ENCODE data around the gene SPATA24.

SPATA24 gene

GRCh38 chr5:139390639-139391569 is 13.0 kb downstream of the SPATA24 start:
- TF ChIP-seq CTCF (IDR thresholded peaks at IDR 0.05; ENCODE audit: low read length), result no peak
- no peak for TF ChIP-seq EZH2 (IDR thresholded peaks at IDR 0.05; ENCODE audit: borderline replicate concordance, low read length)
- no peaks in the 10 kb centered on the region for H4K20me1 ChIP-seq (ENCODE audit: insufficient read depth, low read length)
- H3K4me1 ChIP-seq (ENCODE audit: insufficient read depth, low read length, severe bottlenecking), result peaks cover 86% of the 10 kb centered on the region
- H2AFZ ChIP-seq (ENCODE audit: low read length), result no peak overlapping the region
- peak overlapping the region; percentile 88 for H3K4me2 ChIP-seq (ENCODE audit: low read length)
- peak overlapping the region; percentile 90 for H3K4me3 ChIP-seq (ENCODE audit: low read depth, low read length, poor library complexity, severe bottlenecking)
- H3K27me3 ChIP-seq (ENCODE audit: insufficient read depth, low read length), result no peaks in the 10 kb centered on the region
- H3K27ac ChIP-seq (ENCODE audit: low read depth, low read length, poor library complexity, severe bottlenecking), result peak overlapping the region; percentile 98
- H3K36me3 ChIP-seq (ENCODE audit: insufficient read depth, low read length), result peaks cover 33% of the 10 kb centered on the region
- H3K9ac ChIP-seq (ENCODE audit: low read length), result peak overlapping the region; percentile 97
- no peaks in the 10 kb centered on the region for H3K9me3 ChIP-seq (ENCODE audit: low read length)
- no peaks in the 10 kb centered on the region; the same call in 1 of the 2 replicates for H3K79me2 ChIP-seq (ENCODE audit: insufficient read depth, low read length)
- no peaks in the 10 kb centered on the region for H3K9me2 ChIP-seq (ENCODE audit: low read depth, low read length)
- no peaks in the 10 kb centered on the region for H3F3A ChIP-seq (ENCODE audit: insufficient read depth, low read length)

DNA sequence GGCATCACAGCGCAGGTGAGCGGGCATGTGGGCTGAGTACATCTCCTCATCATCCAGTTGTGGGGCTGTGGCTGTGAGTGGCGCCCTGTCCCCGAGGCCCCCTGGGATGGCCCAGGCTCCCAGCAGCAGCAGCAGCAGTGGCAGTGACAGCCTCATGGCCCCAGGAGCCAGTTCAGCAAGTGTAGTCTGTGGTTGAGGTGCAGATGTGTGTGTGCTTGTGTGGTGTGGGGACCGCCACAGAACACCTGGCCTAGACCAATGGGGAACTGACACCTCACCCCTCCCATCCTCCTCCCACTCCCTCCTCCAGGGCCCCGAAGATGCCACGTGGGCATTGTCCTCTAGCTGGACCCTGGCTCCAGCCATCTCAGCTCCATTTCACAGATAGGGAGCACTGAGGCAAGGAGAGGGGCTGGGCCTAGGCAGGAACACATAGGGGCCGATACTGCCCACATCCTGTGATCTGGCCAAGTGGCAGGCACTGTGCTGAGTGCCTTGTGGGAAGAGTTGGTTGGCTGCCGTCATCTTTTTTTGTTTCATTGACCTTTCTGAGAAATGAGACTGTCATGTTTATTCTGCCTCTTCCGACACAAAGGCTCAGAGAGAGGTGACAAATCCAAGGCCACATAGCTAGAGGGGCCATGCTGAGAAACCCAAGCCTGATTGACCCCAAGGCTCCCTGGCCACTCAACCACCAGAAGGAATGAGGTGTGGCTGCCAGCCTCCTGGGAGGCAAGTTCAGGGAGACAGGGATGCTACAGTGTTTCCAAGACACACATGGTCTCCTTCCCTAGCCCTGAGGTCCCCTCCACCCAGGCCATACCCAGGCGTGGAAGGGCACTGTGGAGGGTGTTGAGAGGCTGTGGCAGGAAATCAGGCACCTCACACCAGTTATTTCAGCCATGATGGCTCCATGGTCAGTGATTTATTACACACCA is 13.9 kb downstream of the SPATA24 start, which contains the start of gene MZB1:
Gene MZB1, minus strand, starts transcription at position 213 of the 938 bp plus-strand sequence. Its CDS starts 57 bp downstream, at position 156.
- no peak for TF ChIP-seq CTCF (IDR thresholded peaks at IDR 0.05; ENCODE audit: low read length)
- no peak for TF ChIP-seq EZH2 (IDR thresholded peaks at IDR 0.05; ENCODE audit: borderline replicate concordance, low read length)
- H3K4me3 ChIP-seq (ENCODE audit: low read depth, low read length, poor library complexity, severe bottlenecking), result peak within 1 kb of the TSS; percentile 90
- H3K4me1 ChIP-seq (ENCODE audit: insufficient read depth, low read length, severe bottlenecking), result peaks cover 86% of the 10 kb centered on the region
- H3F3A ChIP-seq (ENCODE audit: insufficient read depth, low read length), result no peaks in the 10 kb centered on the region; the same call in 1 of the 2 replicates
- H2AFZ ChIP-seq (ENCODE audit: low read length), result no peak within 1 kb of the TSS
- H4K20me1 ChIP-seq (ENCODE audit: insufficient read depth, low read length), result no peaks in the 10 kb centered on the region
- peaks cover 34% of the 10 kb centered on the region for H3K36me3 ChIP-seq (ENCODE audit: insufficient read depth, low read length)
- no peaks in the 10 kb centered on the region; the same call in 1 of the 2 replicates for H3K79me2 ChIP-seq (ENCODE audit: insufficient read depth, low read length)
- H3K27ac ChIP-seq (ENCODE audit: low read depth, low read length, poor library complexity, severe bottlenecking), result peak within 1 kb of the TSS; percentile 98
- no peaks in the 10 kb centered on the region for H3K27me3 ChIP-seq (ENCODE audit: insufficient read depth, low read length)
- peak within 1 kb of the TSS; percentile 97 for H3K9ac ChIP-seq (ENCODE audit: low read length)
- no peaks in the 10 kb centered on the region for H3K9me3 ChIP-seq (ENCODE audit: low read length)
- no peaks in the 10 kb centered on the region for H3K9me2 ChIP-seq (ENCODE audit: low read depth, low read length)
- H3K4me2 ChIP-seq (ENCODE audit: low read length), result peak within 1 kb of the TSS; percentile 88

DNA sequence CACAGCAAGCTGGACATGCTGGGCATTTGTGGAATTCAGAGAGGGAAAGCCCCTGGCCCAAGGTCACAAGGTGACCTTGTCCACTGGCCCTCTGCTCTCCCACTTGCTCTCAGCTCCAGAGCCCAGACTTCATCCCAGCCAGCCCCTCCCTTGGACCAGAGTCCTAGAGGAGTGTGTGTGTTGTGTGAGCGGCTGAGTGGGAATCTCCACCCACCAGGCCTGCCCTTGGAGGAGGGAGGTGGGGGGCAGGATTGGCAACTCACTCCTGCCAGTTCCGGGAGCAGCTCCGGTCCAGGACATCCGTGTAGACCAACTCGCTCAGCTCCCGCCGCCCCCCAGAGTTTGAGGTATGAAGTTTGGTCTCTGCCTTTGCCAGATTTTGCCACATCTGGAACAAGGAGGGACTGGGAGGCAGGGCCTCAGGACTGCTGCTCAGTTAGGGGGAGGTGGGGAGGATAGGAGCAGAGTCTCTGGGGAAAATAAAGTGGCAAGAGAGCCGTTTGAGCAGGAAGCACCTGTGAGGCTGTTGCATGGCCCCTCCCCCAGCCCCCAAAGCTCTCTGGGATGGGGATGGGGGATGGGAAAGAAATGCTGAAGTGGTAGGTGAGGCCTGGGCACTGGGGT is 15.6 kb downstream of the SPATA24 start:
- no peaks in the 10 kb centered on the region; the same call in 1 of the 2 replicates for H3K79me2 ChIP-seq (ENCODE audit: insufficient read depth, low read length)
- no peaks in the 10 kb centered on the region for H3K27me3 ChIP-seq (ENCODE audit: insufficient read depth, low read length)
- peak overlapping the region; percentile 90 for H3K4me3 ChIP-seq (ENCODE audit: low read depth, low read length, poor library complexity, severe bottlenecking)
- H3K9me2 ChIP-seq (ENCODE audit: low read depth, low read length), result no peaks in the 10 kb centered on the region
- peaks cover 34% of the 10 kb centered on the region for H3K36me3 ChIP-seq (ENCODE audit: insufficient read depth, low read length)
- no peak overlapping the region for H2AFZ ChIP-seq (ENCODE audit: low read length)
- H4K20me1 ChIP-seq (ENCODE audit: insufficient read depth, low read length), result no peaks in the 10 kb centered on the region
- peak overlapping the region; percentile 98 for H3K27ac ChIP-seq (ENCODE audit: low read depth, low read length, poor library complexity, severe bottlenecking)
- H3K9me3 ChIP-seq (ENCODE audit: low read length), result no peaks in the 10 kb centered on the region
- H3K9ac ChIP-seq (ENCODE audit: low read length), result peak overlapping the region; percentile 97
- TF ChIP-seq CTCF (IDR thresholded peaks at IDR 0.05; ENCODE audit: low read length) (no peak), EZH2 (IDR thresholded peaks at IDR 0.05; ENCODE audit: borderline replicate concordance, low read length) (no peak)
- H3F3A ChIP-seq (ENCODE audit: insufficient read depth, low read length), result no peaks in the 10 kb centered on the region; the same call in 1 of the 2 replicates
- peaks cover 86% of the 10 kb centered on the region for H3K4me1 ChIP-seq (ENCODE audit: insufficient read depth, low read length, severe bottlenecking)
- peak overlapping the region; percentile 88 for H3K4me2 ChIP-seq (ENCODE audit: low read length)
